Testis (tissue), 3 donors: Measurements from ENCODE around the gene CENPP. TPM values are rescaled to one million over a fixed set of nuclear protein-coding genes. Genes with fewer than 3 reads are reported as not detected.

ENCODE experiments used
- DNase-seq: peaks from one replicate; pipeline ENCODE4 v3.0.0-alpha.2; 2019
- H3K27ac ChIP-seq, 2 donors: fragments of 200-600 bp; sonication (generic); one replicate each; pipeline ENCODE4 v1.5.1; 2019
- H3K27me3 ChIP-seq: fragments of 200-600 bp; sonication (generic); one replicate; pipeline ENCODE4 v1.5.1; 2019
- H3K36me3 ChIP-seq: fragments of 200-600 bp; sonication (generic); one replicate; pipeline ENCODE4 v1.5.1; 2017; ENCODE audit warnings: low read depth; ENCODE audit errors: missing control alignments
- H3K4me1 ChIP-seq: fragments of 200-600 bp; sonication (generic); one replicate; pipeline ENCODE4 v1.5.1; 2019
- H3K4me3 ChIP-seq, 2 donors: fragments of 200-600 bp; sonication (generic); one replicate each; pipeline ENCODE4 v1.5.1; 2017 to 2019
- H3K9me3 ChIP-seq: fragments of 200-600 bp; sonication (generic); one replicate; pipeline ENCODE4 v1.5.1; 2017
- POLR2A ChIP-seq: fragments of 450-650 bp; IDR thresholded peaks from one replicate; pipeline ENCODE4 v1.6.1; 2017; ENCODE audit warnings: antibody characterized with exemption, mild to moderate bottlenecking, moderate library complexity
- WGBS, 2 donors: methylation state at CpG; one replicate each; pipeline ENCODE4 v1.1.5; 2018; 5-methylcytosine and 5-hydroxymethylcytosine counted together
- intact Hi-C: fragments of 100-400 bp; cut with DNase I; formaldehyde crosslinking; loops from one replicate; pipeline ENCODE4 v1.15.1; 2023; ENCODE audit warnings: low total_unique reads
- polyA plus RNA-seq: library from polyadenylated mRNA; stranded (reverse); fragments of 350-450 nt; fragmentation: Illumina TruSeq; extraction: RNeasy Lipid Tissue Mini Kit (QIAGEN cat#74804); gene quantifications from one replicate; pipeline ENCODE4 v1.2.3, GENCODE V29; 2014; ENCODE audit warnings: low read depth, low replicate concordance; ENCODE audit not compliant: insufficient read depth
- total RNA-seq, 2 donors: library from RNA; depleted of rRNA; stranded (reverse); fragments of >200 nt; gene quantifications; one replicate each; pipeline ENCODE4 v1.2.3, GENCODE V29; 2016
- TF ChIP-seq, protein P1 (sequence below), 3 experiments: fragments of 450-650 bp in 2 of 3; fragments of 200-600 bp in 1 of 3; sonication (generic) in 1 of 3; IDR thresholded peaks; one replicate each; pipeline ENCODE4 v1.5.1; 2016 to 2019; ENCODE audit warnings: antibody characterized with exemption in 3 of 3, mild to moderate bottlenecking in 2 of 3, moderate library complexity in 1 of 3

CENPP gene
- total and polyA plus RNA-seq, 3 donors from 2014 or later, result 8.1 to 12.1 (median 9.6) TPM

GRCh38 chr9:92423612-92424011 is 97.9 kb downstream of the CENPP start:
- TF ChIP-seq POLR2A, result no peak
- TF ChIP-seq, protein P1, sequence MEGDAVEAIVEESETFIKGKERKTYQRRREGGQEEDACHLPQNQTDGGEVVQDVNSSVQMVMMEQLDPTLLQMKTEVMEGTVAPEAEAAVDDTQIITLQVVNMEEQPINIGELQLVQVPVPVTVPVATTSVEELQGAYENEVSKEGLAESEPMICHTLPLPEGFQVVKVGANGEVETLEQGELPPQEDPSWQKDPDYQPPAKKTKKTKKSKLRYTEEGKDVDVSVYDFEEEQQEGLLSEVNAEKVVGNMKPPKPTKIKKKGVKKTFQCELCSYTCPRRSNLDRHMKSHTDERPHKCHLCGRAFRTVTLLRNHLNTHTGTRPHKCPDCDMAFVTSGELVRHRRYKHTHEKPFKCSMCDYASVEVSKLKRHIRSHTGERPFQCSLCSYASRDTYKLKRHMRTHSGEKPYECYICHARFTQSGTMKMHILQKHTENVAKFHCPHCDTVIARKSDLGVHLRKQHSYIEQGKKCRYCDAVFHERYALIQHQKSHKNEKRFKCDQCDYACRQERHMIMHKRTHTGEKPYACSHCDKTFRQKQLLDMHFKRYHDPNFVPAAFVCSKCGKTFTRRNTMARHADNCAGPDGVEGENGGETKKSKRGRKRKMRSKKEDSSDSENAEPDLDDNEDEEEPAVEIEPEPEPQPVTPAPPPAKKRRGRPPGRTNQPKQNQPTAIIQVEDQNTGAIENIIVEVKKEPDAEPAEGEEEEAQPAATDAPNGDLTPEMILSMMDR (IDR thresholded peaks at IDR 0.05), result no peak
- intact Hi-C loops, result no loop called here
- H3K27me3 ChIP-seq, result no peaks in the 10 kb centered on the region
- peak overlapping the region; percentile 24 to 27 for H3K4me3 ChIP-seq
- DNase-seq, result no peak
- no peaks in the 10 kb centered on the region for H3K4me1 ChIP-seq
- 67 to 72% methylated on average over 2 of the region's 2 CpGs for WGBS, 2 donors
- H3K27ac ChIP-seq, result peak overlapping the region; percentile 28 to 70
- no peaks in the 10 kb centered on the region for H3K9me3 ChIP-seq
- H3K36me3 ChIP-seq, result no peaks in the 10 kb centered on the region

DNA sequence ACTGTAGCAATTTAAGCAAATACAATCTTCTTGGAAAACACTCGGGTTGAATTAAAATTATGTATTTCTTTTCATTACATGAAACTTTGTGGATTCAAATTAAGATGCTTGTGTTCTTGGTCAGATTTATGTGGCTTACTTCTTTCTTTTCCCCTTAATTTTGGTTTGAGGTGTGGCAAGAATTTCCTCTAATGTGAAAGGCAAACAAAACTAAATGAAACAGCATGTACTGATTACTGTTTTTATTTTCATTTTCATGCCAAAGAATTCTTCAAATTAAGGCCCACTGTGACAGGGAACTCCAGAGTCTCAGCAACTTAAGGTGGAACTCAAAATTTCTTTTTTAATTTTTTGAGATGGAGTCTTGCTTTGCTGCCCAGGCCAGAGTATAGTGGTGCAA is 98.6 kb downstream of the CENPP start, which contains the start of gene OMD:
OMD (minus strand) TSS at position 132 of the 400 bp plus-strand sequence. CDS start 6,913 bp downstream, outside the sequence.
- Histone ChIP-seq H3K4me3 (peak within 1 kb of the TSS; percentile 24 to 27), H3K9me3 (no peaks in the 10 kb centered on the region), H3K27me3 (no peaks in the 10 kb centered on the region), H3K4me1 (no peaks in the 10 kb centered on the region), H3K36me3 (no peaks in the 10 kb centered on the region), H3K27ac (peak within 1 kb of the TSS; percentile 28 to 70)
- intact Hi-C loops, result no loop called here
- DNase-seq, result no peak
- 14 to 29% methylated on average over 1 of the region's 1 CpG for WGBS, 2 donors
- TF ChIP-seq, protein P1 (IDR thresholded peaks at IDR 0.05), result no peak
- no peak for TF ChIP-seq POLR2A

DNA sequence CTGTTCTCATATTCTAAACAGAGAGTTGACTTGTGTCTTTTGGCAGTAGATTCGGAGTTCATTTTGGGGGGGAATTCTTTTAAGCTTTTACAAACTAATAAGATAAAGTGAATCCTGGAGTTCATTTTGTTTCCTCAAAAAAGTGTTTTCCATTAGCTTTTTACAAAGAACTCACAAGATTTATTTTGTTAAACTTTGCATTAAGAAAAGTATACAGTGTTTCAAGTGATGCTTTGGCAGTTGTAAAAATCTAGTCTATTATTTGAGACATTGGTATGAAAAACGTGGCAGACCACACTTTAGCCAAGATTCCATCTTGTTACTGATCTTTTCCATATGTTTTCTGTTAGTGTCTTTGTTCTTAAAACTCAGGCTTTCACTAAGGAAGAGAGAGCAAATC is 99.7 kb downstream of the CENPP start:
- WGBS, 2 donors, result 19 to 28% methylated on average over 2 of the region's 2 CpGs
- no peak for DNase-seq
- intact Hi-C loops, result no loop called here
- no peaks in the 10 kb centered on the region for H3K9me3 ChIP-seq
- H3K36me3 ChIP-seq, result no peaks in the 10 kb centered on the region
- no peak overlapping the region for H3K4me3 ChIP-seq
- no peaks in the 10 kb centered on the region for H3K4me1 ChIP-seq
- TF ChIP-seq, protein P1 (IDR thresholded peaks at IDR 0.05), result no peak
- TF ChIP-seq POLR2A, result no peak
- H3K27me3 ChIP-seq, result no peaks in the 10 kb centered on the region
- peak overlapping the region; percentile 18 to 70 for H3K27ac ChIP-seq

DNA sequence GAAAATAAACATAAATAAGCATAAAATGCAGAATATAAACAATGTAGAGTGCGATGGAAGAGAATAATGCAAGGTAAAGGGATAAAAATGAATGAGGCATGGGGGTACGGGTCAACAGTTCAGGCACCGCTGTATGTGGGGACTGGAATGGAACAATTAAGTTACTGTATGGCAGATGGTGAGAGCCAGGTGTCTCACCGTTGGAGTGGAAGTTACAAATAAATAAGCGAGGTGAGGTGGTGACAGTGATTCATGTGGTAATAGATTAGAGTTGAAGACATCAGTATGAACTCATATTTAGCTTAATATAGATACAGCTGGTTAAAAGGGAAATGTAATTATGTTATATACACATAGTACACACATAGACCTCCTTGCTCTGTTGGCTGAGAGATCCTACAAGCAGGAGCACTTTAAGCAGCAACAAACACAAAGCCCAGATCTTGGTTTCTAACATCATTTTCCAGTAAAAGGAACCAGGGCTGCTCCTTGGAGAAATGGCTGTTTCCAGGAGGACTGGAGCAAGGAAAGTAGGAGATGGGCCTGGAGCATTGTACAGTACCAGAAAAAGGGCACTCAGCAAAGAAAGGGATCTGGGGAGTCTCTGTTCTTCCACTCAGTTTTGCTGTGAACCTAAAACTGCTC is 100.9 kb downstream of the CENPP start:
- H3K4me3 ChIP-seq, result no peak overlapping the region
- no peaks in the 10 kb centered on the region for H3K9me3 ChIP-seq
- WGBS, 2 donors, result 75 to 81% methylated on average over 5 of the region's 5 CpGs
- H3K36me3 ChIP-seq, result no peaks in the 10 kb centered on the region
- no peak for TF ChIP-seq POLR2A
- TF ChIP-seq, protein P1 (IDR thresholded peaks at IDR 0.05), result no peak
- no peaks in the 10 kb centered on the region for H3K27me3 ChIP-seq
- intact Hi-C loops, result no loop called here
- peak overlapping the region in 1 of 2 donors; percentile 70 for H3K27ac ChIP-seq
- H3K4me1 ChIP-seq, result no peaks in the 10 kb centered on the region
- DNase-seq, result no peak

GRCh38 chr9:92429836-92430235 is 104.1 kb downstream of the CENPP start:
- no peak for TF ChIP-seq POLR2A
- TF ChIP-seq, protein P1 (IDR thresholded peaks at IDR 0.05), result no peak
- intact Hi-C loops, result no loop called here
- no peaks in the 10 kb centered on the region for H3K9me3 ChIP-seq
- no peak for DNase-seq
- 73 to 98% methylated on average over 2 of the region's 2 CpGs for WGBS, 2 donors
- H3K27me3 ChIP-seq, result no peaks in the 10 kb centered on the region
- no peaks in the 10 kb centered on the region for H3K36me3 ChIP-seq
- H3K4me3 ChIP-seq, result no peak overlapping the region
- H3K27ac ChIP-seq, result no peak overlapping the region
- no peaks in the 10 kb centered on the region for H3K4me1 ChIP-seq
